ENCODE data around the gene NPHP1. TPM values are rescaled to one million over a fixed set of nuclear protein-coding genes. Genes with fewer than 3 reads are reported as not detected.
"Not testable (repeated sequence)": the region's sequence is repeated elsewhere in the genome, so short reads cannot be mapped to it uniquely, and the experiment has no call there.

NPHP1 gene
- polyA plus RNA-seq, 1 experiment = 2.9 TPM

- peak overlapping the region; percentile 57; the same call in 1 of the 2 replicates for H3K4me3 ChIP-seq (ENCODE audit: low read depth, low read length)
- no peak for DNase-seq (ENCODE audit: low read depth)
- ChIA-PET POLR2A (no interaction called here), CTCF (interaction anchor here (3.2 kb wide), 1 partner anchor 10 kb away, joined by 14 read pairs; no protein-coding TSS in a partner anchor)
- TF ChIP-seq, protein P1, sequence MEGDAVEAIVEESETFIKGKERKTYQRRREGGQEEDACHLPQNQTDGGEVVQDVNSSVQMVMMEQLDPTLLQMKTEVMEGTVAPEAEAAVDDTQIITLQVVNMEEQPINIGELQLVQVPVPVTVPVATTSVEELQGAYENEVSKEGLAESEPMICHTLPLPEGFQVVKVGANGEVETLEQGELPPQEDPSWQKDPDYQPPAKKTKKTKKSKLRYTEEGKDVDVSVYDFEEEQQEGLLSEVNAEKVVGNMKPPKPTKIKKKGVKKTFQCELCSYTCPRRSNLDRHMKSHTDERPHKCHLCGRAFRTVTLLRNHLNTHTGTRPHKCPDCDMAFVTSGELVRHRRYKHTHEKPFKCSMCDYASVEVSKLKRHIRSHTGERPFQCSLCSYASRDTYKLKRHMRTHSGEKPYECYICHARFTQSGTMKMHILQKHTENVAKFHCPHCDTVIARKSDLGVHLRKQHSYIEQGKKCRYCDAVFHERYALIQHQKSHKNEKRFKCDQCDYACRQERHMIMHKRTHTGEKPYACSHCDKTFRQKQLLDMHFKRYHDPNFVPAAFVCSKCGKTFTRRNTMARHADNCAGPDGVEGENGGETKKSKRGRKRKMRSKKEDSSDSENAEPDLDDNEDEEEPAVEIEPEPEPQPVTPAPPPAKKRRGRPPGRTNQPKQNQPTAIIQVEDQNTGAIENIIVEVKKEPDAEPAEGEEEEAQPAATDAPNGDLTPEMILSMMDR (IDR thresholded peaks at IDR 0.05; ENCODE audit: insufficient read depth, low read depth, low read length) = no peak
- H3K36me3 ChIP-seq (ENCODE audit: control insufficient read depth, insufficient read depth, low read length) = no peaks in the 10 kb centered on the region
- no peaks in the 10 kb centered on the region for H3K27me3 ChIP-seq (ENCODE audit: control insufficient read depth, insufficient read depth, low read length)
These were observed 90.0 kb downstream of the NPHP1 start for GRCh38 chr2:110114831-110115255.

- no peak for DNase-seq (ENCODE audit: low read depth)
- POLR2A ChIA-PET = no interaction called here
- Histone ChIP-seq H3K36me3 (ENCODE audit: control insufficient read depth, insufficient read depth, low read length) (no peaks in the 10 kb centered on the region), H3K4me3 (ENCODE audit: low read depth, low read length) (no peak overlapping the region), H3K27me3 (ENCODE audit: control insufficient read depth, insufficient read depth, low read length) (no peaks in the 10 kb centered on the region)
- TF ChIP-seq, protein P1 (IDR thresholded peaks at IDR 0.05; ENCODE audit: insufficient read depth, low read depth, low read length) = peak; percentile 35; the same call in 1 of the 2 replicates
- CTCF ChIA-PET = interaction anchor here (3.2 kb wide), 1 partner anchor 11 kb away, joined by 14 read pairs; no protein-coding TSS in a partner anchor
These were observed 90.7 kb downstream of the NPHP1 start for GRCh38 chr2:110113961-110114591.

DNA sequence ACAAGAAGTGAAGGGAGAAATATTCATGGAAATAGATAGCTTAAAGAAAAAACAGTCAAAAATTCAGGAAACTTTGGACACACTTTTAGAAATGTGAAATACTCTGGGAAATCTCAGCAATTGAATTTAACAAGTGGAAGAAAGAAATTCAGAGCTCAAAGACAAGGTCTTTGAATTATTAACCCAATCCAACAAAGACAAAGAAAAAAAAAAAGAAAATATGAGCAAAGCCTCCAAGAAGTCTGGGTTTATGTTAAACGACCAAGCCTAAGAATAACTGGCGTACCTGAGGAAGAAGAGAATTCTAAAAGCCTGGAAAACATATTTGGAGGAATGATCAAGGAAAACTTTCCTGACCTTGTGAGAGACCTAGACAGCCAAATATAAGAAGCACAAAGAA, 96.5 kb downstream of the NPHP1 start:
- POLR2A ChIA-PET; DNase-seq (ENCODE audit: low read depth); H3K27me3 ChIP-seq (ENCODE audit: control insufficient read depth, insufficient read depth, low read length); H3K36me3 ChIP-seq (ENCODE audit: control insufficient read depth, insufficient read depth, low read length); H3K4me3 ChIP-seq (ENCODE audit: low read depth, low read length): not testable (repeated sequence)
- CTCF ChIA-PET = interaction anchor here (3.3 kb wide), 1 partner anchor 8 kb away, joined by 25 read pairs; the partner anchor contains the start of gene MALL

- TF ChIP-seq, protein P1 (IDR thresholded peaks at IDR 0.05; ENCODE audit: insufficient read depth, low read depth, low read length) = no peak
- Histone ChIP-seq H3K36me3 (ENCODE audit: control insufficient read depth, insufficient read depth, low read length) (no peaks in the 10 kb centered on the region), H3K4me3 (ENCODE audit: low read depth, low read length) (no peak overlapping the region), H3K27me3 (ENCODE audit: control insufficient read depth, insufficient read depth, low read length) (no peaks in the 10 kb centered on the region)
- no peak for DNase-seq (ENCODE audit: low read depth)
- ChIA-PET POLR2A (no interaction called here), CTCF (interaction anchor here (3.3 kb wide), 1 partner anchor 9 kb away, joined by 25 read pairs; the partner anchor contains the start of gene MALL)
These were observed 97.4 kb downstream of the NPHP1 start for GRCh38 chr2:110107092-110108079.

DNA sequence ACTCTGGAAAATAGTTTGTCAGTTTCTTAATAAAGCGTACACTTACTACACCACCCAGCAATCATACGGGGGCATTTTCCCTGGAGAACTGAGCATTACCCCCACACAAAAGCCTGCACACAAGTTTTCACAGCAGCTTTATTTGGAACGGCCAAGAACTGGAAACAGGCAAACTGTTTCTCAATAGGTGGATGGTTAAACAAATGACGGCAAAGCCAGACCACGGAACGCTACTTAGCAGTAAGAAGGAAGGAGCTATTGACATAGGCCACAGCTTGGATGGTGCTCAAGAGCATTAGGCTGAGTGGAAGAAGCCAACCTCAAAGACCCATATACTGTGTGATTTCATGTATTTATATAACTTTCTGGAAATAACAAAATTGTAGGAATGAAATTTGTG, 98.2 kb downstream of the NPHP1 start:
- CTCF ChIA-PET = interaction anchor here (3.3 kb wide), 1 partner anchor 10 kb away, joined by 25 read pairs; the partner anchor contains the start of gene MALL
- H3K36me3 ChIP-seq (ENCODE audit: control insufficient read depth, insufficient read depth, low read length) = no peaks in the 10 kb centered on the region
- POLR2A ChIA-PET = no interaction called here
- no peak for DNase-seq (ENCODE audit: low read depth)
- no peaks in the 10 kb centered on the region for H3K27me3 ChIP-seq (ENCODE audit: control insufficient read depth, insufficient read depth, low read length)
- TF ChIP-seq, protein P1 (IDR thresholded peaks at IDR 0.05; ENCODE audit: insufficient read depth, low read depth, low read length) = no peak
- no peak overlapping the region for H3K4me3 ChIP-seq (ENCODE audit: low read depth, low read length)
